Superior temporal gyrus (tissue), 1 donor: ENCODE data around the gene THOC3.
A peak's percentile ranks its signal among the peaks of the same experiment; 100 is the strongest.
"Not testable (repeated sequence)": the region's sequence is repeated elsewhere in the genome, so short reads cannot be mapped to it uniquely, and the experiment has no call there.

Experiments used
- DNase-seq: peaks from one replicate; pipeline ENCODE4 v3.0.0-alpha.2; 2016; ENCODE audit errors: extremely low spot score

The THOC3 gene

GRCh38 chr5:175967471-175968372 is at the start of gene THOC3:
THOC3 (minus strand) TSS chr5:175968315; CDS start chr5:175968208, 107 bp downstream.
- peak; percentile 77 for DNase-seq

GRCh38 chr5:176017324-176017723 is 49.2 kb upstream of the THOC3 start:
- not testable (repeated sequence) for DNase-seq

GRCh38 chr5:176014360-176014759 is 46.2 kb upstream of the THOC3 start:
- not testable (repeated sequence) for DNase-seq

GRCh38 chr5:176011088-176011487 is 43.0 kb upstream of the THOC3 start:
- DNase-seq = not testable (repeated sequence)

GRCh38 chr5:176010202-176010601 is 42.1 kb upstream of the THOC3 start:
- not testable (repeated sequence) for DNase-seq

- not testable (repeated sequence) for DNase-seq
Measured at GRCh38 chr5:176007220-176007619, 39.1 kb upstream of the THOC3 start.

GRCh38 chr5:176006819-176007218 is 38.7 kb upstream of the THOC3 start:
- DNase-seq = peak; percentile 0

- not testable (repeated sequence) for DNase-seq
Measured at GRCh38 chr5:175997979-175998378, 29.9 kb upstream of the THOC3 start.

GRCh38 chr5:175997495-175997894 is 29.4 kb upstream of the THOC3 start:
- DNase-seq = not testable (repeated sequence)

- not testable (repeated sequence) for DNase-seq
Measured at GRCh38 chr5:175996791-175997190, 28.7 kb upstream of the THOC3 start.

- not testable (repeated sequence) for DNase-seq
Measured at GRCh38 chr5:175995506-175995905, 27.4 kb upstream of the THOC3 start.

GRCh38 chr5:175979371-175979995 is 11.4 kb upstream of the THOC3 start:
- not testable (repeated sequence) for DNase-seq

GRCh38 chr5:175968381-175968780 is 266 bp upstream of the THOC3 start:
- not testable (repeated sequence) for DNase-seq

- DNase-seq = not testable (repeated sequence)
Measured at GRCh38 chr5:175962329-175962728, 5.8 kb downstream of the THOC3 start.

- not testable (repeated sequence) for DNase-seq
Measured at GRCh38 chr5:175960228-175960627, 7.9 kb downstream of the THOC3 start.

GRCh38 chr5:175958515-175958914 is 9.6 kb downstream of the THOC3 start:
- not testable (repeated sequence) for DNase-seq

GRCh38 chr5:175954107-175954506 is 14.0 kb downstream of the THOC3 start:
- not testable (repeated sequence) for DNase-seq

- DNase-seq = not testable (repeated sequence)
Measured at GRCh38 chr5:175952810-175953209, 15.3 kb downstream of the THOC3 start.

- DNase-seq = not testable (repeated sequence)
Measured at GRCh38 chr5:175951339-175951969, 16.7 kb downstream of the THOC3 start.

- DNase-seq = not testable (repeated sequence)
Measured at GRCh38 chr5:175948329-175949108, 19.6 kb downstream of the THOC3 start.

GRCh38 chr5:175943253-175943652 is 24.9 kb downstream of the THOC3 start:
- not testable (repeated sequence) for DNase-seq
